HG03575 (cell line): Measurements from ENCODE around the gene ITFG2.

Source experiments
- ATAC-seq: cut with Tn5 transposase; IDR thresholded peaks from one replicate; pipeline ENCODE4 v1.9.1; 2021; ENCODE audit not compliant: unreplicated experiment, insufficient number of reproducible peaks, low FRiP score; ENCODE audit errors: extremely low read depth

The ITFG2 gene

GRCh38 chr12:2824541-2824940 is 12.1 kb downstream of the ITFG2 start:
- no peak for ATAC-seq

- no peak for ATAC-seq
These were observed 12.7 kb downstream of the ITFG2 start for GRCh38 chr12:2825132-2825531.

GRCh38 chr12:2826036-2826435 is 13.6 kb downstream of the ITFG2 start:
- ATAC-seq: no peak

- ATAC-seq: no peak
These were observed 14.4 kb downstream of the ITFG2 start for GRCh38 chr12:2826721-2827515.

GRCh38 chr12:2829275-2829674 is 16.8 kb downstream of the ITFG2 start:
- no peak for ATAC-seq

- no peak for ATAC-seq
These were observed 20.2 kb downstream of the ITFG2 start for GRCh38 chr12:2832550-2833127.

GRCh38 chr12:2833327-2833726 is 20.9 kb downstream of the ITFG2 start:
- ATAC-seq: no peak

GRCh38 chr12:2833810-2834209 is 21.3 kb downstream of the ITFG2 start:
- ATAC-seq: no peak

GRCh38 chr12:2834581-2835491 is 22.4 kb downstream of the ITFG2 start, which contains the start of gene NRIP2:
NRIP2 (minus strand) TSS chr12:2835035; CDS start chr12:2834983, 52 bp downstream.
- no peak for ATAC-seq

DNA sequence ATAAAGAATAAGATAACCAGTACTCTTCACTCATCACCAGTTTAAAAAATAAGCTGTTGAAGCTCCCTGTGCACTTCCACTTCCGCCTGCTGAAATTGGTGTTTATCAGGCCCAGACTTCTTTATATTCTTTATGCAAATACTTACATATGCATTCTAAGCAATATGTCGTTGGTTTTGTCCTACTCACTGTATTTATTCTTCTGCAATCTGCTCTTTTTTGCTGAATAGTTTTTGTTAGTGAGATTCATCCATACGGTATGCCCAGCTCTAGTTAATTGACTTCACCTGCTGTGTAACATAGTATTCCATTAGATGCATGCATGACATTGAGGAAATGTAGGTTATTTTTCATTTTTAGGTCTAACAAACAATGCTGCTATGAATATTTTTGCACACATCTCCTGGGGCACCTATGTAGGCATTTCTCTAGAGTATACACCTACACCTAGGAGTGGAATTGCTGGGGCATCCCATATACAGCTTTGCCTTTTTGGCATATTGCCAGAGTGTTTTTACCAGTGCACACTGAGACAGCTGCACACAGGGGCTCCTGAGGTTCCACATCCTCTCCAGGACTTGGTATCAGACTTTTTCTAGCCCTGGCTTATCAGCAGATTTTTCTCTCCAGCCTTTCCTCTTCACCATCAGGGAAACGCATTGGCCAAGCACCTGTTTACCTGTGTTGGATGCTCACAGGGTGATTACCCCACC is 23.4 kb downstream of the ITFG2 start:
- no peak for ATAC-seq

GRCh38 chr12:2836574-2836973 is 24.1 kb downstream of the ITFG2 start:
- ATAC-seq: no peak

DNA sequence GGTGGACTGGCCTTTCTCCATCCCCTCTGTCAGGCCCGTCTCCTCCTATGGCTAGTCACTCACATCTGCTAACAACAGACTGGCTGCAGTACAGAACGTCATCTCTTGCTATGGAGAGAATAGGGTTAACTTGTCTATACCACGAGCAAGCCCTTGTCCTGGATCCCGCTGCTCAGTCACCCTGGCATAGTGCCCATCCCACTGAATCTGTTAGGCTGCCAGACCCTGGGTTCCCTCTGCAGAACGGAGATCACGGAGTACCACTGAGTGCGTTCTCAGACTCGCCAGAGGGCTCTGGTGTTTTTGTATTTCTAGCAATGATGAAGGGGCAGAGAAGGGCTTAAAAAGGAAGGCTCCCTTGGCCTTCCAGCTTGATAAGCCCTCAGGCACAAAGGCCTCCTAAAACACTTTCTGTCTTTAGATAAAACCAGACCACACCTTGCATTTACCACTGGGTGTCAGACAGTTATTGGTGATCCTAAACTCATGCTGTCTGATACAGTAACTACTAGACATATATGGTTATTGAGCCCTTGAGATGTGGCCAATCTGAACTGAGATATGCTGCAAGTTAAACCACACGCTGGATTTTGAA is 28.7 kb downstream of the ITFG2 start:
- no peak for ATAC-seq

GRCh38 chr12:2842948-2843347 is 30.5 kb downstream of the ITFG2 start:
- no peak for ATAC-seq

- no peak for ATAC-seq
These were observed 32.3 kb downstream of the ITFG2 start for GRCh38 chr12:2844786-2845185.

GRCh38 chr12:2845280-2845679 is 32.8 kb downstream of the ITFG2 start:
- no peak for ATAC-seq

DNA sequence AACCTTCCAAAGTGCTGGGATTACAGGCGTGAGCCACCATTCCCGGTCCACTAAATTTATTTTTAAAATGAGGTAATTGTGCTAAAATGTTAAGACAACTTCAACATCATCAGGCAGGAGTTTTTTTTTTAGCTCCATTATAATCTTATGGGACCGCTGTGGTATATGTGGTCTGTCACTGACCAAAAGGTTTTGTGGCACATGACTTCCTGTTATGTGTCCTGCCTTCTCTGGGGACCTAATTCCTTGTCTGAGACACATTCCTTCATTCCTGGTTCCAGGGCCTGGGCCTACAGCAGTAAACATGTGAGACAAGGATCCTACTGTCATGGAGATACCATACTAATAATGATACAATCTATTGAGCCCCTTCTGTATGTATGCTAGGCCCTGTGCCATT is 39.5 kb downstream of the ITFG2 start:
- no peak for ATAC-seq

DNA sequence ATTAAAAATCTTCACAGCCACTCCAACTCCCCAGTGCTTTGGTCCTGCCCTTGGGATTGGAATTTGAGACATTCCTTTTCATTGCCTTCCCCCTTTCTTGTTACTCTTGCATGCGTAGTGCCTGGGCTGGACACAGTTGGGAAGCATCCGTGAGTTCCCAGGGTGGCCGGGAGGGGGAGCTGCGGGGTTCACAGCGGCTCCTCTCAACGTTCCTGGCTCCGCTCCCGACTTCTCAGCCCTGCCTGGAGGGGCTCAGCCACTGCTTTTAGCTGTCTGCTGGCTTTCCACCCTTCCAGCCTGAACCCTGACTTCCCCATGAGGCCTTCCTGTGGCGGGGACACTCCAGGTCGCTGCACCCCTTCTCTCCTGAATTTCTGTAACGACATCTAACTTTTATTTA is 41.2 kb downstream of the ITFG2 start:
- ATAC-seq: no peak

GRCh38 chr12:2854669-2855453 is 42.4 kb downstream of the ITFG2 start:
- no peak for ATAC-seq
